IPS DF 6.9 (cell line): ENCODE results near the gene RIPK3.

Experiments used
- DNase-seq: peaks from one replicate; pipeline ENCODE4 v3.0.0-alpha.2; 2013; ENCODE audit warnings: low read depth, low spot score
- H3K27ac ChIP-seq: one replicate; pipeline ENCODE4 v1.5.1; 2013; ENCODE audit warnings: low read length, control low read depth
- H3K27me3 ChIP-seq: 2 replicates; pipeline ENCODE4 v1.6.1; 2013; ENCODE audit warnings: mild to moderate bottlenecking, low read length; ENCODE audit not compliant: control insufficient read depth, insufficient read depth
- H3K36me3 ChIP-seq: 2 replicates; pipeline ENCODE4 v1.6.1; 2013; ENCODE audit warnings: low read length; ENCODE audit not compliant: control insufficient read depth, insufficient read depth
- H3K4me1 ChIP-seq: 2 replicates; pipeline ENCODE4 v1.6.1; 2013; ENCODE audit warnings: low read length; ENCODE audit not compliant: control insufficient read depth, insufficient read depth
- H3K4me3 ChIP-seq: 2 replicates; pipeline ENCODE4 v1.5.1; 2013; ENCODE audit warnings: mild to moderate bottlenecking, low read length
- H3K9me3 ChIP-seq: 2 replicates; pipeline ENCODE4 v1.6.1; 2013; ENCODE audit warnings: low read length, inconsistent platforms; ENCODE audit not compliant: control insufficient read depth, insufficient read depth
- WGBS: extraction: QIAGEN DNeasy Blood & Tissue Kit; methylation state at CpG from one replicate; pipeline ENCODE4 v1.1.7; 2013; ENCODE audit warnings: mixed read lengths, missing lambda C conversion rate; ENCODE audit not compliant: insufficient read length, insufficient coverage; 5-methylcytosine and 5-hydroxymethylcytosine counted together

The RIPK3 gene

GRCh38 chr14:24314377-24315193, 25.2 kb downstream of the RIPK3 start:
- Histone ChIP-seq H3K4me1 (peaks cover 4% of the 10 kb centered on the region; the same call in 1 of the 2 replicates), H3K4me3 (no peak overlapping the region), H3K27ac (no peak overlapping the region), H3K27me3 (0 out of 2 replicates have a peak, but pooled peaks cover 2% of the 10 kb centered on the region), H3K9me3 (no peaks in the 10 kb centered on the region), H3K36me3 (no peaks in the 10 kb centered on the region)
- no peak for DNase-seq
- no CpG with 5 or more reads among the region's 5 CpGs for WGBS

DNA sequence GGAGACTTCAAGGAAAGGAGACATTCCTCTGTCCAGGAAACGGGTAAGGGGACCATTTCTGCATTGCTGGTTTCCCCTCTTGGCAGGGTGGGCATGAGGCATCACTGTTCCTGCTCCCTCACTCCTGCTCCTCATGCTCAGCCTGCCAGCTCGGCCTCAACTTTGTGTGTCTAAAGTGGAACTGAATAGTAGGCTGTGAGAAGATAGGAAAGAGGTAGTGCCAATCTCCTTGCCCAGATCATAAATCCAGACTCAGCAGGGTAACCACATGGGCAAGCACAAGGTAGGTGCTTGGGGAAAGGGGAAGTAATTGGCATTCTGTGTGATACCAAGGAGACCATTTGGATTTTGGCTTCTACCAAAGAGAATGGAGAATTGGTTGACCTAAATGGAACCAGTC, 25.9 kb downstream of the RIPK3 start:
- no peaks in the 10 kb centered on the region for H3K36me3 ChIP-seq
- peaks cover 4% of the 10 kb centered on the region; the same call in 1 of the 2 replicates for H3K4me1 ChIP-seq
- DNase-seq = no peak
- no peaks in the 10 kb centered on the region for H3K9me3 ChIP-seq
- no peak overlapping the region for H3K27ac ChIP-seq
- WGBS = no CpG with 5 or more reads among the region's 2 CpGs
- 0 out of 2 replicates have a peak, but pooled peaks cover 2% of the 10 kb centered on the region for H3K27me3 ChIP-seq
- H3K4me3 ChIP-seq = no peak overlapping the region

GRCh38 chr14:24312736-24313507, 26.9 kb downstream of the RIPK3 start:
- Histone ChIP-seq H3K36me3 (no peaks in the 10 kb centered on the region), H3K27ac (no peak overlapping the region), H3K4me3 (no peak overlapping the region), H3K27me3 (no peaks in the 10 kb centered on the region), H3K9me3 (no peaks in the 10 kb centered on the region), H3K4me1 (peaks cover 4% of the 10 kb centered on the region; the same call in 1 of the 2 replicates)
- whole genome bisulfite sequencing = no CpG with 5 or more reads among the region's 9 CpGs
- no peak for DNase-seq

- H3K36me3 ChIP-seq = no peaks in the 10 kb centered on the region
- no CpG with 5 or more reads among the region's 1 CpG for WGBS
- H3K4me3 ChIP-seq = no peak overlapping the region
- H3K9me3 ChIP-seq = no peaks in the 10 kb centered on the region
- peaks cover 4% of the 10 kb centered on the region; the same call in 1 of the 2 replicates for H3K4me1 ChIP-seq
- H3K27me3 ChIP-seq = no peaks in the 10 kb centered on the region
- DNase-seq = no peak
- no peak overlapping the region for H3K27ac ChIP-seq
Measured at GRCh38 chr14:24311837-24312615, 27.8 kb downstream of the RIPK3 start.

DNA sequence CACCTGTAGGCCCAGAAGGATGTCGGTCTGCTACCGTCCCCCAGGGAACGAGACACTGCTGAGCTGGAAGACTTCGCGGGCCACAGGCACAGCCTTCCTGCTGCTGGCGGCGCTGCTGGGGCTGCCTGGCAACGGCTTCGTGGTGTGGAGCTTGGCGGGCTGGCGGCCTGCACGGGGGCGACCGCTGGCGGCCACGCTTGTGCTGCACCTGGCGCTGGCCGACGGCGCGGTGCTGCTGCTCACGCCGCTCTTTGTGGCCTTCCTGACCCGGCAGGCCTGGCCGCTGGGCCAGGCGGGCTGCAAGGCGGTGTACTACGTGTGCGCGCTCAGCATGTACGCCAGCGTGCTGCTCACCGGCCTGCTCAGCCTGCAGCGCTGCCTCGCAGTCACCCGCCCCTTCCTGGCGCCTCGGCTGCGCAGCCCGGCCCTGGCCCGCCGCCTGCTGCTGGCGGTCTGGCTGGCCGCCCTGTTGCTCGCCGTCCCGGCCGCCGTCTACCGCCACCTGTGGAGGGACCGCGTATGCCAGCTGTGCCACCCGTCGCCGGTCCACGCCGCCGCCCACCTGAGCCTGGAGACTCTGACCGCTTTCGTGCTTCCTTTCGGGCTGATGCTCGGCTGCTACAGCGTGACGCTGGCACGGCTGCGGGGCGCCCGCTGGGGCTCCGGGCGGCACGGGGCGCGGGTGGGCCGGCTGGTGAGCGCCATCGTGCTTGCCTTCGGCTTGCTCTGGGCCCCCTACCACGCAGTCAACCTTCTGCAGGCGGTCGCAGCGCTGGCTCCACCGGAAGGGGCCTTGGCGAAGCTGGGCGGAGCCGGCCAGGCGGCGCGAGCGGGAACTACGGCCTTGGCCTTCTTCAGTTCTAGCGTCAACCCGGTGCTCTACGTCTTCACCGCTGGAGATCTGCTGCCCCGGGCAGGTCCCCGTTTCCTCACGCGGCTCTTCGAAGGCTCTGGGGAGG, 28.9 kb downstream of the RIPK3 start, which contains the start of gene LTB4R:
TSS of gene LTB4R (plus strand) at position 857 of the 959 bp plus-strand sequence. CDS start 4,150 bp downstream, outside the sequence.
- Histone ChIP-seq H3K27ac (no peak within 1 kb of the TSS), H3K4me3 (peak within 1 kb of the TSS; percentile 45)
- no CpG with 5 or more reads among the region's 99 CpGs for WGBS

GRCh38 chr14:24310265-24310645, 29.5 kb downstream of the RIPK3 start:
- Histone ChIP-seq H3K27ac (no peak overlapping the region), H3K9me3 (no peaks in the 10 kb centered on the region), H3K4me1 (peaks cover 4% of the 10 kb centered on the region; the same call in 1 of the 2 replicates), H3K36me3 (peaks cover 11% of the 10 kb centered on the region; the same call in 1 of the 2 replicates), H3K27me3 (no peaks in the 10 kb centered on the region), H3K4me3 (no peak overlapping the region; the same call in 1 of the 2 replicates)
- WGBS = no CpG with 5 or more reads among the region's 5 CpGs
- no peak for DNase-seq

More for the DNA sequence above, 28.9 kb downstream of the RIPK3 start, which contains the start of gene LTB4R:
- H3K4me1 ChIP-seq = peaks cover 4% of the 10 kb centered on the region; the same call in 1 of the 2 replicates
- H3K9me3 ChIP-seq = no peaks in the 10 kb centered on the region
- DNase-seq = no peak
- peaks cover 7% of the 10 kb centered on the region; the same call in 1 of the 2 replicates for H3K36me3 ChIP-seq
- H3K27me3 ChIP-seq = no peaks in the 10 kb centered on the region

- H3K4me3 ChIP-seq = peak within 1 kb of the TSS; percentile 45; the same call in 1 of the 2 replicates
- no peaks in the 10 kb centered on the region for H3K27me3 ChIP-seq
- no peak for DNase-seq
- H3K27ac ChIP-seq = no peak within 1 kb of the TSS
- no peaks in the 10 kb centered on the region for H3K9me3 ChIP-seq
- H3K36me3 ChIP-seq = peaks cover 12% of the 10 kb centered on the region; the same call in 1 of the 2 replicates
- WGBS = no CpG with 5 or more reads among the region's 5 CpGs
- peaks cover 4% of the 10 kb centered on the region; the same call in 1 of the 2 replicates for H3K4me1 ChIP-seq
Measured at GRCh38 chr14:24309538-24310264, 30.1 kb downstream of the RIPK3 start, which contains the start of gene LTB4R2. Gene LTB4R2, plus strand, starts transcription at chr14:24310140. Its CDS starts 525 bp downstream, at chr14:24310665.

- no peak overlapping the region for H3K4me3 ChIP-seq
- no peaks in the 10 kb centered on the region for H3K27me3 ChIP-seq
- no CpG with 5 or more reads among the region's 7 CpGs for WGBS
- peaks cover 23% of the 10 kb centered on the region for H3K36me3 ChIP-seq
- DNase-seq = no peak
- peaks cover 4% of the 10 kb centered on the region; the same call in 1 of the 2 replicates for H3K4me1 ChIP-seq
- no peak overlapping the region for H3K27ac ChIP-seq
- no peaks in the 10 kb centered on the region for H3K9me3 ChIP-seq
Measured at GRCh38 chr14:24308342-24309124, 31.3 kb downstream of the RIPK3 start.
